ENCODE data around the gene PRDX5.
"Not testable (repeated sequence)": the region's sequence is repeated elsewhere in the genome, so short reads cannot be mapped to it uniquely, and the experiment has no call there.

Gene PRDX5

DNA sequence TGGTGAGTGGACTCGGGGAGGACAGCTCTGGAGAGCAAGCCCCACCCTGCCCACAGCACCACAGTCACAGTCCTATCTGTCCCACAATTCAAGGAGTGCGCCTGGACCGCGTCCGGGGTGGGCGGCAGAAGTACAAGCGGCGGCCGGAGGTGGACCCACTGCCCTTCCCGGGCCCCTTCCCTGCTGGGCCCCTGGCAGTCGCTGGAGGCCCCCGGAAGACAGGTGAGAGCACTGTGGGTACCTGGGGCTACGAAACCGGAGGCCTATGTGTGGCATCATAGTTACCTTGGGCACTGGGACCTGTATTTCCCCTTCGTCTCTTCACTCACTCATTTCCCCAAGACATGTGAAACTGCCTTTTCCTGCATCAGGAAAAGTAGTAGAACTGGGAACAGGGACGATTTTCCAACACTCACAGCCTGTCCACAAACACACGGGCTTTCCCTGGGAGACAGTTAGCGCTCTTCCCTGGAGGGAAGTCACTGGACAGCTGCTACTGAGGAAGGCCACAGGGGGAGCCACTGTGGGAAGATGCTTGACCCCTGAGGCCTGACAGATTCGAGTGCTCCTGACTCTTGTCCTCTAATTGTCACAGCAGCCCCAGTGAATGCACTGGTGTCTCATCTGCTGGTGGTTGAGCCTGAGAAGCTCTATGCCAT, 3.6 kb upstream of the PRDX5 start:
- TF ChIP-seq, protein P1, sequence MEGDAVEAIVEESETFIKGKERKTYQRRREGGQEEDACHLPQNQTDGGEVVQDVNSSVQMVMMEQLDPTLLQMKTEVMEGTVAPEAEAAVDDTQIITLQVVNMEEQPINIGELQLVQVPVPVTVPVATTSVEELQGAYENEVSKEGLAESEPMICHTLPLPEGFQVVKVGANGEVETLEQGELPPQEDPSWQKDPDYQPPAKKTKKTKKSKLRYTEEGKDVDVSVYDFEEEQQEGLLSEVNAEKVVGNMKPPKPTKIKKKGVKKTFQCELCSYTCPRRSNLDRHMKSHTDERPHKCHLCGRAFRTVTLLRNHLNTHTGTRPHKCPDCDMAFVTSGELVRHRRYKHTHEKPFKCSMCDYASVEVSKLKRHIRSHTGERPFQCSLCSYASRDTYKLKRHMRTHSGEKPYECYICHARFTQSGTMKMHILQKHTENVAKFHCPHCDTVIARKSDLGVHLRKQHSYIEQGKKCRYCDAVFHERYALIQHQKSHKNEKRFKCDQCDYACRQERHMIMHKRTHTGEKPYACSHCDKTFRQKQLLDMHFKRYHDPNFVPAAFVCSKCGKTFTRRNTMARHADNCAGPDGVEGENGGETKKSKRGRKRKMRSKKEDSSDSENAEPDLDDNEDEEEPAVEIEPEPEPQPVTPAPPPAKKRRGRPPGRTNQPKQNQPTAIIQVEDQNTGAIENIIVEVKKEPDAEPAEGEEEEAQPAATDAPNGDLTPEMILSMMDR (conservative IDR thresholded peaks at IDR 0.05; ENCODE audit: low read depth): no peak
- H3K27ac ChIP-seq: peak overlapping the region; percentile 100
- no peak for DNase-seq (ENCODE audit: low spot score)
- CTCF ChIA-PET: interaction anchor here (0.6 to 0.9 kb wide), 2 partner anchors 13 to 31 kb away, joined by 3 read pairs; no protein-coding TSS in a partner anchor
- POLR2A ChIA-PET (ENCODE audit: low non-redundant PET): no interaction called here

DNA sequence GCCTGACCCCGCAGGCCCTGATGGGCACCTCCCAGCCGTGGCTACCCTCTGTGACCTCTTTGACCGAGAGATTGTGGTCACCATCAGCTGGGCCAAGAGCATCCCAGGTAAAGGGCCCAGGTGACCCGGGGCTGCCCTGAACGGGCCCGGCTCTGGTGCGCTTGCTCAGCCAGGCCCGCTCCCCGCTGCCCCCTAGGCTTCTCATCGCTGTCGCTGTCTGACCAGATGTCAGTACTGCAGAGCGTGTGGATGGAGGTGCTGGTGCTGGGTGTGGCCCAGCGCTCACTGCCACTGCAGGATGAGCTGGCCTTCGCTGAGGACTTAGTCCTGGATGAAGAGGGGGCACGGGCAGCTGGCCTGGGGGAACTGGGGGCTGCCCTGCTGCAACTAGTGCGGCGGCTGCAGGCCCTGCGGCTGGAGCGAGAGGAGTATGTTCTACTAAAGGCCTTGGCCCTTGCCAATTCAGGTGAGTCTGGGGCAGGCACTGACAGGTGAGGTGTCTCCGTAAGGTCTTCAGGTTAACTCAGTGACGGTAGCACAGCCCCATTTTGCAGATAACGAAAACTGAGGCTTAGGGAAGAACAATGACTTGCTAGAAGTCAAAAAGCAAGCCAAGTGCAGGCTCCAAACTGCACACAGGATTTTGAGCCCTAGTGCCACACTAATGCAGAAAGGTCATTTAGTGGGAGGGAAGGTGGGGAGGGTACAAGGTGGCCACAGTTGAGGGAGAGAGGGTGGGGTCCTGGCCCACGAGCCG, 2.9 kb upstream of the PRDX5 start:
- ChIA-PET POLR2A (ENCODE audit: low non-redundant PET) (no interaction called here), CTCF (interaction anchor here (0.6 kb wide), 1 partner anchor 31 kb away, joined by 3 read pairs; no protein-coding TSS in a partner anchor)
- peak overlapping the region; percentile 100 for H3K27ac ChIP-seq

DNA sequence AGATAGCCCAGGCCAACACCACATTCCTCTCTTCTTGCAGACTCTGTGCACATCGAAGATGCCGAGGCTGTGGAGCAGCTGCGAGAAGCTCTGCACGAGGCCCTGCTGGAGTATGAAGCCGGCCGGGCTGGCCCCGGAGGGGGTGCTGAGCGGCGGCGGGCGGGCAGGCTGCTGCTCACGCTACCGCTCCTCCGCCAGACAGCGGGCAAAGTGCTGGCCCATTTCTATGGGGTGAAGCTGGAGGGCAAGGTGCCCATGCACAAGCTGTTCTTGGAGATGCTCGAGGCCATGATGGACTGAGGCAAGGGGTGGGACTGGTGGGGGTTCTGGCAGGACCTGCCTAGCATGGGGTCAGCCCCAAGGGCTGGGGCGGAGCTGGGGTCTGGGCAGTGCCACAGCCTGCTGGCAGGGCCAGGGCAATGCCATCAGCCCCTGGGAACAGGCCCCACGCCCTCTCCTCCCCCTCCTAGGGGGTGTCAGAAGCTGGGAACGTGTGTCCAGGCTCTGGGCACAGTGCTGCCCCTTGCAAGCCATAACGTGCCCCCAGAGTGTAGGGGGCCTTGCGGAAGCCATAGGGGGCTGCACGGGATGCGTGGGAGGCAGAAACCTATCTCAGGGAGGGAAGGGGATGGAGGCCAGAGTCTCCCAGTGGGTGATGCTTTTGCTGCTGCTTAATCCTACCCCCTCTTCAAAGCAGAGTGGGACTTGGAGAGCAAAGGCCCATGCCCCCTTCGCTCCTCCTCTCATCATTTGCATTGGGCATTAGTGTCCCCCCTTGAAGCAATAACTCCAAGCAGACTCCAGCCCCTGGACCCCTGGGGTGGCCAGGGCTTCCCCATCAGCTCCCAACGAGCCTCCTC, 2.0 kb upstream of the PRDX5 start:
- not testable (repeated sequence) for DNase-seq (ENCODE audit: low spot score)
- ChIA-PET CTCF (interaction anchor here (0.6 to 3.2 kb wide), 7 partner anchors 16 to 134 kb away, joined by 3 to 22 read pairs (median 4); partner anchors contain the start of gene RPS6KA4), POLR2A (ENCODE audit: low non-redundant PET) (interaction anchor here (0.9 to 2.8 kb wide), 2 partner anchors 39 to 42 kb away, joined by 3 to 19 read pairs; partner anchors contain the start of gene RPS6KA4)
- H3K27ac ChIP-seq: peak overlapping the region; percentile 100

More for the DNA sequence above, 2.9 kb upstream of the PRDX5 start:
- DNase-seq (ENCODE audit: low spot score): no peak
- TF ChIP-seq, protein P1 (conservative IDR thresholded peaks at IDR 0.05; ENCODE audit: low read depth): no peak

DNA sequence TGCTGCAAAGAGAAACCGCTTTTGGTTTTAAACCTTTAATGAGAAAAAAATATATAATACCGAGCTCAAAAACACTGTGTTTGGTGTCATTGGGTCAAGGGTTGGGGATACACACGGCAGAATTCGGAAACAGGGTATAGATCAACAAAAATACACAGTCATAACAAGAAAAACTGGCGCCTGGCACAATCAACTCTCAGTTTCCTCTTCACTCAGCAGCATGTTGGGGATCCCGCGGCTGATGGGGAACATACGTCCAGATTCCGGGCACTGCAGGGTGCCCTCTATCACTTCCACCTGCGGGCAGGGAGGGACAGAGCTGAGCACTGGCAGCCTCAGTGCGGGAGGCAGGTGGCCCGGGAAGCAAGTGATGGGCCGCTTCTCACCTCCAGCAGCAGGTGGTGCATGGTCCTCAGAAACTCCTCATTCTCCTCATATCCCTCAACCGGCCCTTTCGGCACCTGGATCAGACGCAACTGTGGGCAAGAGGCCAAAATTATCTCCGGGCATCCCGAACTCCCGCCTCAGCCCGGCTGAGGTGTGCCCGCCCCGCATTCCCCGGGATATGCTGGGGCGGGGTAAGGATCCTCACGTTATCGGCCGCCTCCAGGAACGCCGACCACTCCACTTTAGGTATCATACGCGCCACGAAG, 1.1 kb upstream of the PRDX5 start:
- TF ChIP-seq, protein P1 (conservative IDR thresholded peaks at IDR 0.05; ENCODE audit: low read depth): peak; percentile 39
- ChIA-PET POLR2A (ENCODE audit: low non-redundant PET) (interaction anchor here (0.5 to 2.8 kb wide), 7 partner anchors 9 to 42 kb away, joined by 3 to 19 read pairs (median 9); partner anchors contain the start of genes ESRRA and RPS6KA4), CTCF (interaction anchor here (0.6 to 3.2 kb wide), 8 partner anchors 15 to 92 kb away, joined by 3 to 22 read pairs (median 6); no protein-coding TSS in a partner anchor)
- peak; percentile 57 for DNase-seq (ENCODE audit: low spot score)
- peak overlapping the region; percentile 100 for H3K27ac ChIP-seq

DNA sequence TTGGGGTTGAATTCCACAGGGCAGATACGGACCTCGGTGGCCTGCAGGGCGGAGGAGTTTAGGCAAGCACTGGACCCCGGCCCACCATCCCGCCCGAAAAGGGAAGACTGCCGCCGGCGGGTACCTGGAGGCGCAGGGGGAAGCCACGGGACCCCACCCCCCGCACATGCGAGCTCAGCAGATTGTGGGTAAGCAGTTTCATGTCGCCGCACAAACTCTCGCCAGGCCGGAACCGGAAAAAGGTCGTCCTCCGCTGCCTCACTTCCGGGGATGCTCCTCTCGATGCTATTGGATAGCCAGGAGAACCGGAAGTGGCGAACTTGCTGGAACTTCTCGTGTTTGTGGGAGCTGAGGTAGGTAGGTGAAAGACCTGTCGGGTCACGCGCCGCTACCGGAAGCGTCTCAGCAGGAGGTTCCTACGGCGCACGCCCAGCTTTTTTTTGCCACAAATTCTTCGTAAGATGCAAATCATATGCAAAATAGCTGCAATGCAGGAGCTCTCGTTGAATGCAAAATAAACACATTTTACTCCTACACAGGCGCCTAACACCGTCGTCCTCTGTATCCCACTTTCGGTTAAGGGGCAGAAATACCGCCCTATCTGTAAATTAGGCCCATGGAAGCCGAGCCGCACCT, 478 bp upstream of the PRDX5 start, which contains the start of gene TRMT112:
Gene TRMT112 (minus strand): TSS at position 235 of the 636 bp plus-strand sequence. CDS start 33 bp downstream, at position 202.
- ChIA-PET POLR2A (ENCODE audit: low non-redundant PET) (interaction anchor here (0.5 to 2.8 kb wide), 10 partner anchors 8 to 76 kb away, joined by 3 to 19 read pairs (median 8); partner anchors contain the start of genes ESRRA, FKBP2 and RPS6KA4), CTCF (interaction anchor here (0.6 to 3.2 kb wide), 12 partner anchors 15 to 371 kb away, joined by 3 to 22 read pairs (median 4); partner anchors contain the start of gene CATSPERZ)
- H3K27ac ChIP-seq: peak within 1 kb of the TSS; percentile 100
- DNase-seq (ENCODE audit: low spot score): peak; percentile 82
- TF ChIP-seq, protein P1 (conservative IDR thresholded peaks at IDR 0.05; ENCODE audit: low read depth): no peak

Data from RWPE1 (cell line).